Neural progenitor cell (in vitro differentiated cells): ENCODE data around the gene SLMAP. TPM values are rescaled to one million over a fixed set of nuclear protein-coding genes. Genes with fewer than 3 reads are reported as not detected.

Experiments
- DNase-seq: peaks from one replicate; pipeline ENCODE4 v3.0.0-alpha.2; 2016; ENCODE audit warnings: low spot score
- H2AFZ ChIP-seq: fragments of 200-600 bp; sonication (generic); replicated peaks from 2 replicates; pipeline ENCODE4 v1.6.1; 2016; ENCODE audit warnings: antibody characterized with exemption
- H3F3A ChIP-seq: fragments of 200-600 bp; sonication (generic); 2 replicates; pipeline ENCODE4 v1.6.1; 2016; ENCODE audit warnings: antibody characterized with exemption, low read depth
- H3K27ac ChIP-seq: fragments of 200-600 bp; sonication (generic); 2 replicates; pipeline ENCODE4 v1.5.1; 2016; ENCODE audit warnings: mild to moderate bottlenecking
- H3K27me3 ChIP-seq: fragments of 200-600 bp; sonication (generic); 2 replicates; pipeline ENCODE4 v1.6.1; 2016; ENCODE audit warnings: mild to moderate bottlenecking, moderate library complexity
- H3K36me3 ChIP-seq: fragments of 200-600 bp; sonication (generic); 2 replicates; pipeline ENCODE4 v1.5.1; 2016
- H3K4me1 ChIP-seq: fragments of 200-600 bp; sonication (generic); 2 replicates; pipeline ENCODE4 v1.6.1; 2016; ENCODE audit warnings: mixed run types
- H3K4me2 ChIP-seq: fragments of 200-600 bp; sonication (generic); 2 replicates; pipeline ENCODE4 v1.6.1; 2016
- H3K4me3 ChIP-seq: fragments of 200-600 bp; sonication (generic); 2 replicates; pipeline ENCODE4 v1.5.1; 2016
- H3K79me2 ChIP-seq: fragments of 200-600 bp; sonication (generic); 2 replicates; pipeline ENCODE4 v1.6.1; 2016; ENCODE audit warnings: low read depth
- H3K9ac ChIP-seq: fragments of 200-600 bp; sonication (generic); 2 replicates; pipeline ENCODE4 v1.6.1; 2016
- H3K9me3 ChIP-seq: fragments of 200-600 bp; sonication (generic); 2 replicates; pipeline ENCODE4 v1.5.1; 2016; ENCODE audit warnings: low read depth
- H4K20me1 ChIP-seq: fragments of 200-600 bp; sonication (generic); 2 replicates; pipeline ENCODE4 v1.6.1; 2016; ENCODE audit warnings: low read depth
- H3K27ac Mint-ChIP-seq: 3 replicates; pipeline ENCODE4 v1.8.0; 2021; ENCODE audit warnings: mixed read lengths
- H3K27me3 Mint-ChIP-seq: 2 replicates; pipeline ENCODE4 v1.8.0; 2022; ENCODE audit warnings: low read depth, mild to moderate bottlenecking, inconsistent platforms, moderate library complexity, mixed read lengths; ENCODE audit not compliant: insufficient read depth
- H3K36me3 Mint-ChIP-seq: 3 replicates; pipeline ENCODE4 v1.8.0; 2021; ENCODE audit warnings: mixed read lengths
- H3K4me1 Mint-ChIP-seq: 3 replicates; pipeline ENCODE4 v1.8.0; 2021; ENCODE audit warnings: mixed read lengths
- H3K4me3 Mint-ChIP-seq: 3 replicates; pipeline ENCODE4 v1.8.0; 2021; ENCODE audit warnings: mild to moderate bottlenecking, moderate library complexity, mixed read lengths
- H3K9me3 Mint-ChIP-seq: 3 replicates; pipeline ENCODE4 v1.8.0; 2020; ENCODE audit warnings: mixed read lengths
- EZH2 ChIP-seq: fragments of 200-600 bp; sonication (generic); IDR thresholded peaks from 2 replicates; pipeline ENCODE4 v1.6.1; 2017; ENCODE audit warnings: antibody characterized with exemption, mild to moderate bottlenecking, moderate library complexity
- EZH2phosphoT487 ChIP-seq: fragments of 200-600 bp; sonication (generic); IDR thresholded peaks from 2 replicates; pipeline ENCODE4 v1.6.1; 2017; ENCODE audit warnings: antibody characterized with exemption
- total RNA-seq: library from RNA; depleted of rRNA; stranded (reverse); fragments of >200 nt; gene quantifications from 2 replicates; pipeline ENCODE4 v1.2.3, GENCODE V29; 2015; ENCODE audit warnings: low replicate concordance
- TF ChIP-seq, protein P1 (sequence below): fragments of 200-600 bp; sonication (generic); IDR thresholded peaks from 2 replicates; pipeline ENCODE4 v1.5.1; 2017; ENCODE audit warnings: antibody characterized with exemption, mild to moderate bottlenecking

Gene SLMAP
- total RNA-seq, 1 donor from 2014 or later, result 59.4 TPM

DNA sequence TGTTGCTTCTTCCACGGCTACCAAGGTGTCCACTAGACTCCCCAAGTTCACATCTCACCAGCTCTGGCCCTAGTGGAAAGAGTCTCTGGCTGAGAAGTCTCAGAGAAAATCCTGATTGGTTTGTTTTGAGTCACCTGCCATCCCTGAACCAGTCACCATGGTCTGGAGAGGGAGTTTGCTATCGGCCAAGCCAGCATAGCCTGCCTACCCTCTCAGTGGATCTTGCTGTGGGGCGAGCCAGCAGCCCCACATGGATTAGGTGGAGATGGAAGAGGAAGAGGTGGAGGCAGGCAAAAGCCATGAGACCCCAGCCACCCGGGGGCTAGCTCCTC lies 204.0 kb downstream of the SLMAP start:
- no peaks in the 10 kb centered on the region for H4K20me1 ChIP-seq
- no peaks in the 10 kb centered on the region for H3F3A ChIP-seq
- Mint-ChIP-seq H3K36me3 (no peaks in the 10 kb centered on the region), H3K27ac (peak overlapping the region; percentile 53), H3K4me1 (peaks cover 8% of the 10 kb centered on the region), H3K27me3 (peaks cover 4% of the 10 kb centered on the region), H3K9me3 (no peaks in the 10 kb centered on the region), H3K4me3 (no peak overlapping the region)
- TF ChIP-seq, protein P1, sequence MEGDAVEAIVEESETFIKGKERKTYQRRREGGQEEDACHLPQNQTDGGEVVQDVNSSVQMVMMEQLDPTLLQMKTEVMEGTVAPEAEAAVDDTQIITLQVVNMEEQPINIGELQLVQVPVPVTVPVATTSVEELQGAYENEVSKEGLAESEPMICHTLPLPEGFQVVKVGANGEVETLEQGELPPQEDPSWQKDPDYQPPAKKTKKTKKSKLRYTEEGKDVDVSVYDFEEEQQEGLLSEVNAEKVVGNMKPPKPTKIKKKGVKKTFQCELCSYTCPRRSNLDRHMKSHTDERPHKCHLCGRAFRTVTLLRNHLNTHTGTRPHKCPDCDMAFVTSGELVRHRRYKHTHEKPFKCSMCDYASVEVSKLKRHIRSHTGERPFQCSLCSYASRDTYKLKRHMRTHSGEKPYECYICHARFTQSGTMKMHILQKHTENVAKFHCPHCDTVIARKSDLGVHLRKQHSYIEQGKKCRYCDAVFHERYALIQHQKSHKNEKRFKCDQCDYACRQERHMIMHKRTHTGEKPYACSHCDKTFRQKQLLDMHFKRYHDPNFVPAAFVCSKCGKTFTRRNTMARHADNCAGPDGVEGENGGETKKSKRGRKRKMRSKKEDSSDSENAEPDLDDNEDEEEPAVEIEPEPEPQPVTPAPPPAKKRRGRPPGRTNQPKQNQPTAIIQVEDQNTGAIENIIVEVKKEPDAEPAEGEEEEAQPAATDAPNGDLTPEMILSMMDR, result no peak
- no peak for TF ChIP-seq EZH2
- no peak for TF ChIP-seq EZH2phosphoT487
- no peak overlapping the region for H3K4me3 ChIP-seq
- H3K4me2 ChIP-seq, result no peak overlapping the region
- H3K4me1 ChIP-seq, result no peaks in the 10 kb centered on the region
- no peaks in the 10 kb centered on the region for H3K27me3 ChIP-seq
- H3K9ac ChIP-seq, result no peak overlapping the region
- no peak for DNase-seq
- H3K9me3 ChIP-seq, result no peaks in the 10 kb centered on the region
- peak overlapping the region; percentile 79 for H2AFZ ChIP-seq
- no peaks in the 10 kb centered on the region for H3K79me2 ChIP-seq
- H3K36me3 ChIP-seq, result no peaks in the 10 kb centered on the region
- H3K27ac ChIP-seq, result no peak overlapping the region

- DNase-seq, result no peak
- H3K27ac ChIP-seq, result no peak overlapping the region
- no peaks in the 10 kb centered on the region for H4K20me1 ChIP-seq
- H3K36me3 ChIP-seq, result no peaks in the 10 kb centered on the region
- Mint-ChIP-seq H3K9me3 (no peaks in the 10 kb centered on the region), H3K4me1 (peaks cover 8% of the 10 kb centered on the region), H3K27ac (peak overlapping the region; percentile 50), H3K27me3 (peaks cover 4% of the 10 kb centered on the region), H3K36me3 (no peaks in the 10 kb centered on the region), H3K4me3 (no peak overlapping the region)
- TF ChIP-seq, protein P1, result no peak
- TF ChIP-seq EZH2phosphoT487 (no peak), EZH2 (no peak)
- H3K4me3 ChIP-seq, result no peak overlapping the region
- H3F3A ChIP-seq, result no peaks in the 10 kb centered on the region
- H3K27me3 ChIP-seq, result no peaks in the 10 kb centered on the region
- H2AFZ ChIP-seq, result no peak overlapping the region
- H3K79me2 ChIP-seq, result no peaks in the 10 kb centered on the region
- no peak overlapping the region for H3K4me2 ChIP-seq
- H3K9me3 ChIP-seq, result no peaks in the 10 kb centered on the region
- H3K9ac ChIP-seq, result no peak overlapping the region
- no peaks in the 10 kb centered on the region for H3K4me1 ChIP-seq
Observed at GRCh38 chr3:57961177-57961827, 205.2 kb downstream of the SLMAP start.

GRCh38 chr3:57961828-57962447 lies 205.8 kb downstream of the SLMAP start:
- no peak overlapping the region for H3K9ac ChIP-seq
- peaks cover 8% of the 10 kb centered on the region for H3K4me1 Mint-ChIP-seq
- H4K20me1 ChIP-seq, result no peaks in the 10 kb centered on the region
- H3K27me3 ChIP-seq, result no peaks in the 10 kb centered on the region
- no peaks in the 10 kb centered on the region for H3K79me2 ChIP-seq
- H3K9me3 Mint-ChIP-seq, result no peaks in the 10 kb centered on the region
- no peak overlapping the region for H3K4me3 ChIP-seq
- H3K9me3 ChIP-seq, result no peaks in the 10 kb centered on the region
- H3K27ac Mint-ChIP-seq, result peak overlapping the region; percentile 50
- no peaks in the 10 kb centered on the region for H3K36me3 ChIP-seq
- H3K4me3 Mint-ChIP-seq, result no peak overlapping the region
- H2AFZ ChIP-seq, result no peak overlapping the region
- TF ChIP-seq EZH2phosphoT487, result no peak
- TF ChIP-seq EZH2, result no peak
- TF ChIP-seq, protein P1, result no peak
- no peak for DNase-seq
- H3F3A ChIP-seq, result no peaks in the 10 kb centered on the region
- no peaks in the 10 kb centered on the region for H3K4me1 ChIP-seq
- no peaks in the 10 kb centered on the region for H3K36me3 Mint-ChIP-seq
- peaks cover 4% of the 10 kb centered on the region for H3K27me3 Mint-ChIP-seq
- no peak overlapping the region for H3K27ac ChIP-seq
- no peak overlapping the region for H3K4me2 ChIP-seq
